ENCODE data around the gene LMX1A.

Gene LMX1A

GRCh38 chr1:165381745-165382505, 25.4 kb upstream of the LMX1A start:
- H3K9me2 ChIP-seq (replicated peaks; ENCODE audit: low read depth, low read length) = no peaks in the 10 kb centered on the region
- H3K36me3 ChIP-seq (ENCODE audit: insufficient read depth, low read length) = no peaks in the 10 kb centered on the region
- H3K9me3 ChIP-seq (ENCODE audit: insufficient read depth, low read depth, low read length) = no peaks in the 10 kb centered on the region
- no peaks in the 10 kb centered on the region for H3K79me2 ChIP-seq (ENCODE audit: insufficient read depth, low read length)
- H3K4me3 ChIP-seq (ENCODE audit: low read length, poor library complexity, severe bottlenecking) = no peak overlapping the region
- no peak overlapping the region for H3K4me2 ChIP-seq (ENCODE audit: low read depth, low read length, poor library complexity, severe bottlenecking)
- no peaks in the 10 kb centered on the region for H3K4me1 ChIP-seq (ENCODE audit: insufficient read depth, low read length, poor library complexity, severe bottlenecking)
- no peak overlapping the region for H2AFZ ChIP-seq (ENCODE audit: low read length)
- no peak for TF ChIP-seq EZH2phosphoT487 (IDR thresholded peaks at IDR 0.05; ENCODE audit: borderline replicate concordance)
- H3K27me3 ChIP-seq (ENCODE audit: insufficient read depth, low read length, poor library complexity, severe bottlenecking) = peaks cover 33% of the 10 kb centered on the region
- no peaks in the 10 kb centered on the region for H3F3A ChIP-seq (ENCODE audit: low read depth)
- H3K9ac ChIP-seq (ENCODE audit: low read depth, low read length, poor library complexity, severe bottlenecking) = no peak overlapping the region
- H4K20me1 ChIP-seq (ENCODE audit: insufficient read depth, low read length, poor library complexity, severe bottlenecking) = no peaks in the 10 kb centered on the region

GRCh38 chr1:165376811-165377311, 20.3 kb upstream of the LMX1A start:
- Histone ChIP-seq H3F3A (ENCODE audit: low read depth) (no peaks in the 10 kb centered on the region), H3K9me3 (ENCODE audit: insufficient read depth, low read depth, low read length) (no peaks in the 10 kb centered on the region), H3K9me2 (replicated peaks; ENCODE audit: low read depth, low read length) (no peaks in the 10 kb centered on the region), H3K4me1 (ENCODE audit: insufficient read depth, low read length, poor library complexity, severe bottlenecking) (peaks cover 2% of the 10 kb centered on the region), H3K27me3 (ENCODE audit: insufficient read depth, low read length, poor library complexity, severe bottlenecking) (peaks cover 11% of the 10 kb centered on the region), H4K20me1 (ENCODE audit: insufficient read depth, low read length, poor library complexity, severe bottlenecking) (no peaks in the 10 kb centered on the region), H2AFZ (ENCODE audit: low read length) (no peak overlapping the region), H3K9ac (ENCODE audit: low read depth, low read length, poor library complexity, severe bottlenecking) (no peak overlapping the region), H3K4me2 (ENCODE audit: low read depth, low read length, poor library complexity, severe bottlenecking) (no peak overlapping the region), H3K4me3 (ENCODE audit: low read length, poor library complexity, severe bottlenecking) (no peak overlapping the region), H3K36me3 (ENCODE audit: insufficient read depth, low read length) (no peaks in the 10 kb centered on the region), H3K79me2 (ENCODE audit: insufficient read depth, low read length) (no peaks in the 10 kb centered on the region)
- no peak for TF ChIP-seq CTCF (conservative IDR thresholded peaks at IDR 0.05; ENCODE audit: low read length)
- TF ChIP-seq EZH2phosphoT487 (IDR thresholded peaks at IDR 0.05; ENCODE audit: borderline replicate concordance) = no peak

GRCh38 chr1:165376041-165376810, 19.7 kb upstream of the LMX1A start:
- no peaks in the 10 kb centered on the region for H3K36me3 ChIP-seq (ENCODE audit: insufficient read depth, low read length)
- H3K9me3 ChIP-seq (ENCODE audit: insufficient read depth, low read depth, low read length) = no peaks in the 10 kb centered on the region
- H3F3A ChIP-seq (ENCODE audit: low read depth) = no peaks in the 10 kb centered on the region
- H2AFZ ChIP-seq (ENCODE audit: low read length) = no peak overlapping the region
- H3K79me2 ChIP-seq (ENCODE audit: insufficient read depth, low read length) = no peaks in the 10 kb centered on the region
- H3K9me2 ChIP-seq (replicated peaks; ENCODE audit: low read depth, low read length) = no peaks in the 10 kb centered on the region
- H3K9ac ChIP-seq (ENCODE audit: low read depth, low read length, poor library complexity, severe bottlenecking) = no peak overlapping the region
- no peak for TF ChIP-seq CTCF (conservative IDR thresholded peaks at IDR 0.05; ENCODE audit: low read length)
- TF ChIP-seq EZH2phosphoT487 (IDR thresholded peaks at IDR 0.05; ENCODE audit: borderline replicate concordance) = no peak
- H3K27me3 ChIP-seq (ENCODE audit: insufficient read depth, low read length, poor library complexity, severe bottlenecking) = peaks cover 11% of the 10 kb centered on the region
- no peak overlapping the region for H3K4me3 ChIP-seq (ENCODE audit: low read length, poor library complexity, severe bottlenecking)
- H3K4me2 ChIP-seq (ENCODE audit: low read depth, low read length, poor library complexity, severe bottlenecking) = peak overlapping the region; percentile 48
- H3K4me1 ChIP-seq (ENCODE audit: insufficient read depth, low read length, poor library complexity, severe bottlenecking) = peaks cover 7% of the 10 kb centered on the region
- no peaks in the 10 kb centered on the region for H4K20me1 ChIP-seq (ENCODE audit: insufficient read depth, low read length, poor library complexity, severe bottlenecking)
